Measurements from ENCODE around the gene XRCC5. TPM values are rescaled to one million over a fixed set of nuclear protein-coding genes. Genes with fewer than 3 reads are reported as not detected.

XRCC5 gene
- total RNA-seq, 3 donors from 2014 or later, result 134 to 227 (median 188) TPM

GRCh38 chr2:216210701-216211540 lies 101.8 kb downstream of the XRCC5 start:
- H3K4me3 ChIP-seq, result no peak overlapping the region
- H3K27ac ChIP-seq, result peak overlapping the region; percentile 49 to 61
- no peak for TF ChIP-seq CTCF (IDR thresholded peaks at IDR 0.05)
- TF ChIP-seq POLR2A (IDR thresholded peaks at IDR 0.05), result no peak
- no peak for TF ChIP-seq POLR2AphosphoS5 (IDR thresholded peaks at IDR 0.05)
- DNase-seq (ENCODE audit: low spot score in 2 of 2), result no peak
- intact Hi-C loops (cut with DNase I; ENCODE audit: low total_unique reads), result no loop called here
- peaks cover 0 to 11% of the 10 kb centered on the region in 2 donors for H3K4me1 ChIP-seq
- no peaks in the 10 kb centered on the region for H3K27me3 ChIP-seq
- H3K36me3 ChIP-seq, result no peaks in the 10 kb centered on the region
- H3K9me3 ChIP-seq, result no peaks in the 10 kb centered on the region

- H3K27me3 ChIP-seq, result no peaks in the 10 kb centered on the region
- no peak for TF ChIP-seq POLR2A (IDR thresholded peaks at IDR 0.05)
- TF ChIP-seq CTCF (IDR thresholded peaks at IDR 0.05), result no peak
- TF ChIP-seq POLR2AphosphoS5 (IDR thresholded peaks at IDR 0.05), result no peak
- intact Hi-C loops (cut with DNase I; ENCODE audit: low total_unique reads), result no loop called here
- DNase-seq (ENCODE audit: low spot score in 2 of 2), result no peak
- H3K4me1 ChIP-seq, result peaks cover 0 to 11% of the 10 kb centered on the region in 2 donors
- H3K27ac ChIP-seq, result peak overlapping the region in 1 of 2 donors; percentile 61
- H3K9me3 ChIP-seq, result no peaks in the 10 kb centered on the region
- H3K4me3 ChIP-seq, result no peak overlapping the region
- H3K36me3 ChIP-seq, result no peaks in the 10 kb centered on the region
Observed at GRCh38 chr2:216211614-216212145, 102.5 kb downstream of the XRCC5 start.

GRCh38 chr2:216214768-216215167 lies 105.6 kb downstream of the XRCC5 start:
- H3K9me3 ChIP-seq, result no peaks in the 10 kb centered on the region
- no peak overlapping the region for H3K27ac ChIP-seq
- no peaks in the 10 kb centered on the region for H3K27me3 ChIP-seq
- H3K4me1 ChIP-seq, result peaks cover 0 to 11% of the 10 kb centered on the region in 2 donors
- no peaks in the 10 kb centered on the region for H3K36me3 ChIP-seq
- H3K4me3 ChIP-seq, result no peak overlapping the region
- intact Hi-C loops (cut with DNase I; ENCODE audit: low total_unique reads), result no loop called here
- no peak for DNase-seq (ENCODE audit: low spot score in 2 of 2)
- TF ChIP-seq POLR2AphosphoS5 (IDR thresholded peaks at IDR 0.05) (no peak), POLR2A (IDR thresholded peaks at IDR 0.05) (no peak), CTCF (IDR thresholded peaks at IDR 0.05) (no peak)

GRCh38 chr2:216215658-216216390 lies 106.7 kb downstream of the XRCC5 start:
- intact Hi-C loops (cut with DNase I; ENCODE audit: low total_unique reads), result no loop called here
- H3K27me3 ChIP-seq, result no peaks in the 10 kb centered on the region
- DNase-seq (ENCODE audit: low spot score in 2 of 2), result no peak
- H3K36me3 ChIP-seq, result no peaks in the 10 kb centered on the region
- no peaks in the 10 kb centered on the region for H3K9me3 ChIP-seq
- no peak for TF ChIP-seq POLR2A (IDR thresholded peaks at IDR 0.05)
- TF ChIP-seq POLR2AphosphoS5 (IDR thresholded peaks at IDR 0.05), result no peak
- TF ChIP-seq CTCF (IDR thresholded peaks at IDR 0.05), result no peak
- peaks cover 0 to 11% of the 10 kb centered on the region in 2 donors for H3K4me1 ChIP-seq
- no peak overlapping the region for H3K27ac ChIP-seq
- no peak overlapping the region for H3K4me3 ChIP-seq
